Mesenchymal stem cell (in vitro differentiated cells and primary cell): ENCODE results near the gene CEP104.
A peak's percentile ranks its signal among the peaks of the same experiment; 100 is the strongest.

Experiments
- DNase-seq: peaks from one replicate; pipeline ENCODE4 v3.0.0-alpha.2; 2013
- H2AFZ ChIP-seq: one replicate; pipeline ENCODE4 v1.6.1; 2013; ENCODE audit warnings: low read depth, mild to moderate bottlenecking, control low read depth, inconsistent platforms, low read length, moderate library complexity
- H2AK5ac ChIP-seq: 2 replicates; pipeline ENCODE4 v1.6.1; 2013; ENCODE audit warnings: low read length, moderate library complexity, mild to moderate bottlenecking, inconsistent platforms; ENCODE audit not compliant: severe bottlenecking
- H2BK120ac ChIP-seq: one replicate; pipeline ENCODE4 v1.6.1; 2013; ENCODE audit warnings: low read depth, mild to moderate bottlenecking, inconsistent platforms, low read length, moderate library complexity
- H2BK12ac ChIP-seq, 2 experiments: one replicate each; pipeline ENCODE4 v1.6.1; 2013; ENCODE audit warnings: inconsistent platforms in 2 of 2, low read length in 2 of 2, mild to moderate bottlenecking in 2 of 2, moderate library complexity in 2 of 2, control low read depth in 1 of 2
- H2BK15ac ChIP-seq: one replicate; pipeline ENCODE4 v1.6.1; 2013; ENCODE audit warnings: mild to moderate bottlenecking, low read depth, inconsistent platforms; ENCODE audit not compliant: poor library complexity, severe bottlenecking
- H2BK5ac ChIP-seq: 2 replicates; pipeline ENCODE4 v1.6.1; 2013; ENCODE audit warnings: low read depth, mild to moderate bottlenecking, low read length, control low read depth, inconsistent platforms; ENCODE audit not compliant: poor library complexity, severe bottlenecking
- H3K14ac ChIP-seq, 2 experiments: one replicate each; pipeline ENCODE4 v1.6.1; 2013; ENCODE audit warnings: inconsistent platforms in 2 of 2, low read length in 2 of 2, control low read depth in 1 of 2, mild to moderate bottlenecking in 1 of 2, moderate library complexity in 1 of 2
- H3K18ac ChIP-seq, 2 experiments: one replicate each; pipeline ENCODE4 v1.6.1; 2013; ENCODE audit warnings: inconsistent platforms in 2 of 2, low read length in 2 of 2, control low read depth in 1 of 2, low read depth in 1 of 2, mild to moderate bottlenecking in 1 of 2
- H3K23ac ChIP-seq, 2 experiments: one replicate each; pipeline ENCODE4 v1.6.1; 2013; ENCODE audit warnings: inconsistent platforms in 2 of 2, low read length in 2 of 2, mild to moderate bottlenecking in 2 of 2, moderate library complexity in 2 of 2, control low read depth in 1 of 2
- H3K27ac ChIP-seq: 2 replicates; pipeline ENCODE4 v1.5.1; 2013; ENCODE audit warnings: mild to moderate bottlenecking, moderate library complexity, low read length, control low read depth, inconsistent platforms; ENCODE audit not compliant: poor library complexity, severe bottlenecking
- H3K27me3 ChIP-seq, 2 experiments: 2 replicates each; pipeline versions ENCODE4 v1.6.1 to v1.7.0; 2013; ENCODE audit warnings: low read length in 2 of 2, mild to moderate bottlenecking in 2 of 2, moderate library complexity in 2 of 2, control low read depth in 1 of 2, inconsistent platforms in 1 of 2; ENCODE audit not compliant: control insufficient read depth in 1 of 2, insufficient read depth in 1 of 2
- H3K36me3 ChIP-seq, 2 experiments: 2 replicates each; pipeline versions ENCODE4 v1.6.1 to v1.7.0; 2013; ENCODE audit warnings: low read length in 2 of 2, control low read depth in 1 of 2, inconsistent platforms in 1 of 2, low read depth in 1 of 2, mild to moderate bottlenecking in 1 of 2; ENCODE audit not compliant: insufficient read depth in 2 of 2, control insufficient read depth in 1 of 2
- H3K4ac ChIP-seq, 2 experiments: one replicate each; pipeline ENCODE4 v1.6.1; 2013; ENCODE audit warnings: inconsistent platforms in 2 of 2, low read length in 2 of 2, mild to moderate bottlenecking in 2 of 2, moderate library complexity in 2 of 2, control low read depth in 1 of 2, low read depth in 1 of 2
- H3K4me1 ChIP-seq: 2 replicates; pipeline ENCODE4 v1.6.1; 2013; ENCODE audit warnings: low read depth, low read length, control low read depth; ENCODE audit not compliant: control insufficient read depth, insufficient read depth
- H3K4me2 ChIP-seq: 2 replicates; pipeline ENCODE4 v1.6.1; 2013; ENCODE audit warnings: low read length, mild to moderate bottlenecking, inconsistent platforms; ENCODE audit not compliant: poor library complexity, severe bottlenecking
- H3K4me3 ChIP-seq, 2 experiments: 2 replicates each; pipeline versions ENCODE4 v1.5.1 to v1.7.0; 2013; ENCODE audit warnings: low read length in 2 of 2, mild to moderate bottlenecking in 2 of 2, control low read depth in 1 of 2, low read depth in 1 of 2; ENCODE audit not compliant: insufficient read depth in 1 of 2
- H3K79me1 ChIP-seq: replicated peaks from 2 replicates; pipeline ENCODE4 v1.6.1; 2013; ENCODE audit warnings: mild to moderate bottlenecking, control low read depth, low read length, inconsistent platforms; ENCODE audit not compliant: poor library complexity, severe bottlenecking
- H3K9ac ChIP-seq: 2 replicates; pipeline ENCODE4 v1.7.0; 2013; ENCODE audit warnings: mild to moderate bottlenecking, low read length, moderate library complexity
- H3K9me3 ChIP-seq: 2 replicates; pipeline ENCODE4 v1.7.0; 2013; ENCODE audit warnings: mild to moderate bottlenecking, low read length; ENCODE audit not compliant: control insufficient read depth
- H4K8ac ChIP-seq: one replicate; pipeline ENCODE4 v1.6.1; 2013; ENCODE audit warnings: inconsistent platforms, mild to moderate bottlenecking, low read length, moderate library complexity
- H4K91ac ChIP-seq: one replicate; pipeline ENCODE4 v1.6.1; 2013; ENCODE audit warnings: mild to moderate bottlenecking, low read length, inconsistent platforms
- WGBS: methylation state at CpG from one replicate; pipeline ENCODE4 v1.1.7; 2013; ENCODE audit warnings: mixed read lengths; 5-methylcytosine and 5-hydroxymethylcytosine counted together

Gene CEP104

DNA sequence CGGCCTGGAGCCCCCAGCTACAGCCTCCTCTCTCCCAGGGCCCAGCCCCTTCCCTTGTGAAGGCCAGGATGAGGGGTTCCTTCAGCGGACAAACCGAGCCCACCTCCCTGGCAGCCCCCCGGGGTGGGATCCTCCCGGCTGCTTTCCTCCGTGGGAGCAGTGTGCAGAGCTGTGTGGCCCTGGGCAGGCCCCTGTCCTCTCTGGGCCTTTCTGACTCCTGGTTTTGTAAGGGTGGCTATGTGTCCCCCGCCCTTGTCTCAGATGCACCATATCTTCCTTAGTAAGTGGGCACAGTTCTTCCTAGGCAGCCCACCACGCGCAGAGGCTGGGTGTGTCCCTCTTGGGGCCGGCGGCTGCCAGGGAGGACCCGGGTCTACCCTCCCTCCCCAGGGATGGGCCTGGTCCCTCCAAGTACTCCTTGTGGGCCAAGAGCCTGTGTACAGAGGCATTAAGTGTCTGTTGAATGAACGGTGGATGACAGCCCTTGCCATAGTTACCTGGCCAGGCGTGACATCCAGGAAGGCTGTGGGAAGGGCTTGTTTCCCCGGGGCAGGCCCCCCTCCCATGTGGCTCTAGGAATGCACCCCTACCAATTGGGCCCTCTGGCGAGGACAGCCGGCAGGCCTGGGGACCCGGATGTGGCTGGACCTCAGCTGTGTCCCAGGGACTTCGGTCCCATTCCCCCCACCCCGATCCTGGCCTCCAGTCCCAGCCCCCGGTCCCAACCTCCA lies 80.6 kb downstream of the CEP104 start:
- H3K18ac ChIP-seq = peak overlapping the region in 1 of 2 experiments; percentile 71
- peak overlapping the region in 1 of 2 experiments; percentile 91 for H2BK12ac ChIP-seq
- H3K4me1 ChIP-seq = peaks cover 62% of the 10 kb centered on the region
- 91% methylated on average over 21 of the region's 21 CpGs for WGBS
- peak overlapping the region in 1 of 2 experiments; percentile 53 for H3K14ac ChIP-seq
- H3K4me2 ChIP-seq = no peak overlapping the region
- no peak overlapping the region for H2BK120ac ChIP-seq
- H3K27ac ChIP-seq = no peak overlapping the region
- peak overlapping the region; percentile 2 for H4K91ac ChIP-seq
- peaks cover 15% of the 10 kb centered on the region for H3K79me1 ChIP-seq
- H3K4ac ChIP-seq = no peak overlapping the region
- no peak overlapping the region for H4K8ac ChIP-seq
- no peak for DNase-seq
- peaks cover 32 to 44% of the 10 kb centered on the region in 2 experiments for H3K36me3 ChIP-seq
- H3K4me3 ChIP-seq = no peak overlapping the region
- no peak overlapping the region for H2BK5ac ChIP-seq
- H2BK15ac ChIP-seq = no peak overlapping the region
- H3K27me3 ChIP-seq = peaks cover 0 to 8% of the 10 kb centered on the region in 2 experiments
- H3K9me3 ChIP-seq = no peaks in the 10 kb centered on the region
- no peak overlapping the region for H2AK5ac ChIP-seq
- no peak overlapping the region for H3K23ac ChIP-seq
- no peak overlapping the region for H3K9ac ChIP-seq
- H2AFZ ChIP-seq = no peak overlapping the region

- DNase-seq = peak; percentile 62
- no peak overlapping the region for H2BK5ac ChIP-seq
- H3K4me2 ChIP-seq = peak overlapping the region; percentile 14
- no peak overlapping the region for H2AFZ ChIP-seq
- H3K27me3 ChIP-seq = peaks cover 4 to 16% of the 10 kb centered on the region in 2 experiments
- H3K36me3 ChIP-seq = peaks cover 25 to 36% of the 10 kb centered on the region in 2 experiments
- H3K14ac ChIP-seq = peak overlapping the region in 1 of 2 experiments; percentile 53
- no peak overlapping the region for H2BK15ac ChIP-seq
- no peak overlapping the region for H2BK120ac ChIP-seq
- no peak overlapping the region for H3K9ac ChIP-seq
- H3K9me3 ChIP-seq = no peaks in the 10 kb centered on the region
- H3K4me3 ChIP-seq = no peak overlapping the region
- H3K79me1 ChIP-seq = peaks cover 15% of the 10 kb centered on the region
- H3K18ac ChIP-seq = peak overlapping the region; percentile 71
- H4K91ac ChIP-seq = peak overlapping the region; percentile 67
- WGBS = 48% methylated on average over 27 of the region's 27 CpGs
- no peak overlapping the region for H3K23ac ChIP-seq
- peaks cover 64% of the 10 kb centered on the region for H3K4me1 ChIP-seq
- H2AK5ac ChIP-seq = no peak overlapping the region
- peak overlapping the region in 1 of 2 experiments; percentile 91 for H2BK12ac ChIP-seq
- H3K4ac ChIP-seq = peak overlapping the region in 1 of 2 experiments; percentile 24
- H4K8ac ChIP-seq = peak overlapping the region; percentile 62
- H3K27ac ChIP-seq = peak overlapping the region; percentile 13
Observed at GRCh38 chr1:3775490-3776230, 81.4 kb downstream of the CEP104 start.

GRCh38 chr1:3774946-3775489 lies 82.0 kb downstream of the CEP104 start:
- Histone ChIP-seq H3K4me2 (peak overlapping the region; percentile 14), H2BK120ac (no peak overlapping the region), H3K14ac (no peak overlapping the region), H3K23ac (no peak overlapping the region), H3K4ac (no peak overlapping the region), H2AFZ (no peak overlapping the region), H3K18ac (peak overlapping the region; percentile 40 to 69), H2AK5ac (no peak overlapping the region), H3K27ac (peak overlapping the region; percentile 4), H3K9ac (no peak overlapping the region), H3K36me3 (peaks cover 19 to 31% of the 10 kb centered on the region in 2 experiments), H2BK15ac (peak overlapping the region; percentile 48), H4K91ac (peak overlapping the region; percentile 67), H3K9me3 (no peaks in the 10 kb centered on the region), H3K79me1 (peaks cover 15% of the 10 kb centered on the region), H3K27me3 (peaks cover 8 to 22% of the 10 kb centered on the region in 2 experiments), H3K4me3 (no peak overlapping the region), H2BK12ac (peak overlapping the region in 1 of 2 experiments; percentile 8), H2BK5ac (no peak overlapping the region), H3K4me1 (peaks cover 66% of the 10 kb centered on the region), H4K8ac (peak overlapping the region; percentile 62)
- DNase-seq = peak; percentile 16
- WGBS = 76% methylated on average over 17 of the region's 17 CpGs
